ENCODE results near the gene NPTXR.

Gene NPTXR

GRCh38 chr22:38870312-38870741, 26.5 kb upstream of the NPTXR start:
- peak; percentile 36 for DNase-seq (ENCODE audit: low read depth)
- peak overlapping the region; percentile 69 for H3K4me3 ChIP-seq (ENCODE audit: low read depth, low read length)

GRCh38 chr22:38869663-38870062, 25.8 kb upstream of the NPTXR start:
- DNase-seq (ENCODE audit: low read depth): no peak
- no peak overlapping the region for H3K4me3 ChIP-seq (ENCODE audit: low read depth, low read length)

- no peak overlapping the region for H3K4me3 ChIP-seq (ENCODE audit: low read depth, low read length)
- no peak for DNase-seq (ENCODE audit: low read depth)
Observed at GRCh38 chr22:38868886-38869381, 25.1 kb upstream of the NPTXR start.

- DNase-seq (ENCODE audit: low read depth): no peak
Observed at GRCh38 chr22:38868286-38868721, 24.5 kb upstream of the NPTXR start.

GRCh38 chr22:38867471-38868285, 23.9 kb upstream of the NPTXR start:
- no peak overlapping the region for H3K4me3 ChIP-seq (ENCODE audit: low read depth, low read length)
- DNase-seq (ENCODE audit: low read depth): no peak

More at GRCh38 chr22:38868286-38868721, 24.5 kb upstream of the NPTXR start:
- no peak overlapping the region for H3K4me3 ChIP-seq (ENCODE audit: low read depth, low read length)

GRCh38 chr22:38867124-38867455, 23.3 kb upstream of the NPTXR start:
- no peak overlapping the region for H3K4me3 ChIP-seq (ENCODE audit: low read depth, low read length)
- no peak for DNase-seq (ENCODE audit: low read depth)

GRCh38 chr22:38866399-38867123, 22.7 kb upstream of the NPTXR start:
- no peak for DNase-seq (ENCODE audit: low read depth)
- no peak overlapping the region for H3K4me3 ChIP-seq (ENCODE audit: low read depth, low read length)

GRCh38 chr22:38866024-38866398, 22.2 kb upstream of the NPTXR start:
- no peak overlapping the region for H3K4me3 ChIP-seq (ENCODE audit: low read depth, low read length)

GRCh38 chr22:38865201-38866023, 21.6 kb upstream of the NPTXR start:
- no peak overlapping the region for H3K4me3 ChIP-seq (ENCODE audit: low read depth, low read length)
- no peak for DNase-seq (ENCODE audit: low read depth)

More at GRCh38 chr22:38866024-38866398, 22.2 kb upstream of the NPTXR start:
- DNase-seq (ENCODE audit: low read depth): no peak

GRCh38 chr22:38864361-38865191, 20.7 kb upstream of the NPTXR start:
- no peak overlapping the region for H3K4me3 ChIP-seq (ENCODE audit: low read depth, low read length)
- DNase-seq (ENCODE audit: low read depth): no peak

GRCh38 chr22:38863531-38864131, 19.8 kb upstream of the NPTXR start:
- DNase-seq (ENCODE audit: low read depth): no peak
- no peak overlapping the region for H3K4me3 ChIP-seq (ENCODE audit: low read depth, low read length)

GRCh38 chr22:38862375-38863329, 18.8 kb upstream of the NPTXR start:
- H3K4me3 ChIP-seq (ENCODE audit: low read depth, low read length): no peak overlapping the region
- no peak for DNase-seq (ENCODE audit: low read depth)

GRCh38 chr22:38861927-38862326, 18.1 kb upstream of the NPTXR start:
- no peak overlapping the region for H3K4me3 ChIP-seq (ENCODE audit: low read depth, low read length)
- DNase-seq (ENCODE audit: low read depth): no peak

GRCh38 chr22:38861170-38861876, 17.5 kb upstream of the NPTXR start:
- no peak for DNase-seq (ENCODE audit: low read depth)

GRCh38 chr22:38860283-38861169, 16.7 kb upstream of the NPTXR start:
- no peak for DNase-seq (ENCODE audit: low read depth)

More at GRCh38 chr22:38861170-38861876, 17.5 kb upstream of the NPTXR start:
- H3K4me3 ChIP-seq (ENCODE audit: low read depth, low read length): no peak overlapping the region

More at GRCh38 chr22:38860283-38861169, 16.7 kb upstream of the NPTXR start:
- no peak overlapping the region for H3K4me3 ChIP-seq (ENCODE audit: low read depth, low read length)
